K562 (cell line): Measurements from ENCODE around the gene ELOF1. TPM values are rescaled to one million over a fixed set of nuclear protein-coding genes. Genes with fewer than 3 reads are reported as not detected.
A peak's percentile ranks its signal among the peaks of the same experiment; 100 is the strongest.

Experiments used
- GATAD2A ChIP-seq: fragments of 450-650 bp; IDR thresholded peaks from 2 replicates; pipeline ENCODE4 v1.6.1; 2017
- HCFC1 ChIP-seq: IDR thresholded peaks from 2 replicates; pipeline ENCODE4 v1.6.1; 2012; ENCODE audit warnings: low read depth, low read length, improper control_type of control experiment
- KAT2B ChIP-seq: IDR thresholded peaks from one replicate; pipeline ENCODE4 v1.6.1; 2012; ENCODE audit warnings: low read depth, mild to moderate bottlenecking, control low read depth, inconsistent platforms, low read length, moderate library complexity
- NFRKB ChIP-seq: fragments of 450-650 bp; IDR thresholded peaks from 2 replicates; pipeline ENCODE4 v1.6.1; 2016; ENCODE audit warnings: low read depth
- PHF8 ChIP-seq: fragments of 200-600 bp; sonication (generic); IDR thresholded peaks from 2 replicates; pipeline ENCODE4 v1.6.1; 2012; ENCODE audit warnings: mixed run types, mild to moderate bottlenecking, inconsistent platforms, low read length, moderate library complexity, borderline replicate concordance
- POLR2G ChIP-seq: fragments of 200-400 bp; formaldehyde crosslinking; IDR thresholded peaks from 2 replicates; pipeline ENCODE4 v1.6.1; 2017; ENCODE audit warnings: low read depth, mild to moderate bottlenecking, antibody characterized with exemption, low read length, moderate library complexity
- SRF ChIP-seq, 2 experiments: fragments of 250-450, 450-650 bp in 1 of 2; sonication (Bioruptor Pico) in 1 of 2; sonication (generic) in 1 of 2; formaldehyde crosslinking; IDR thresholded peaks; 2 replicates each; pipeline versions ENCODE4 v1.5.0 to v1.5.1; 2020 to 2022; ENCODE audit warnings: mild to moderate bottlenecking in 1 of 2, missing genetic modification reagents in 1 of 2
- TEAD1 ChIP-seq, 2 experiments: fragments of 450-650 bp in 1 of 2; sonication (generic) in 1 of 2; formaldehyde crosslinking; IDR thresholded peaks; 2 replicates each; pipeline versions ENCODE4 v1.4.0 to v1.8.0; 2020 to 2022; ENCODE audit warnings: mild to moderate bottlenecking in 2 of 2, missing genetic modification reagents in 1 of 2
- TRIM24 ChIP-seq, 2 experiments: fragments of 450-650 bp; IDR thresholded peaks; 2 replicates each; pipeline ENCODE4 v1.6.1; 2016
- polyA plus RNA-seq, 8 experiments: library from polyadenylated mRNA; depleted of rRNA in 4 of 8; stranded (reverse) in 5 of 8; unstranded in 3 of 8; fragments of >200 nt; fragmentation: Nextera tagmentation in 2 of 8; fragmentation: Illumina TruSeq in 1 of 8; extraction: Ambion mirVana in 2 of 8; extraction: Trizol in 1 of 8; gene quantifications; 2 replicates each; pipeline versions ENCODE4 v1.2.1 to v1.2.3, GENCODE V29; 2011 to 2014; ENCODE audit warnings: inconsistent platforms in 1 of 8, missing spikeins in 1 of 8
- total RNA-seq, 7 experiments: library from RNA; depleted of rRNA in 6 of 7; stranded (reverse); fragments of >200 nt in 6 of 7; fragmentation: Illumina TruSeq in 2 of 7; extraction: Trizol in 2 of 7; gene quantifications; 2 replicates each; pipeline versions ENCODE4 v1.2.1 to v1.2.3, GENCODE V29; 2011 to 2021; ENCODE audit warnings: low replicate concordance in 1 of 7
- TF ChIP-seq, protein P1 (sequence below): fragments of 200-800 bp; sonication (Bioruptor generic); IDR thresholded peaks from 2 replicates; pipeline ENCODE4 v1.6.1; 2016; ENCODE audit warnings: missing genetic modification characterization, missing compliant biosample characterization
- TF ChIP-seq, protein P2 (sequence below): sonication (generic); formaldehyde crosslinking; IDR thresholded peaks from 2 replicates; pipeline ENCODE4 v1.9.0; 2022; ENCODE audit warnings: mild to moderate bottlenecking, missing genetic modification reagents
- TF ChIP-seq, protein P3 (sequence below), 2 experiments: IDR thresholded peaks; 2 replicates each; pipeline ENCODE4 v1.6.1; 2011; ENCODE audit warnings: borderline replicate concordance in 1 of 2, control low read depth in 1 of 2, low read depth in 1 of 2, low read length in 1 of 2, mild to moderate bottlenecking in 1 of 2, mixed read lengths in 1 of 2, moderate library complexity in 1 of 2; ENCODE audit not compliant: insufficient read depth in 1 of 2, insufficient read length in 1 of 2, poor library complexity in 1 of 2, severe bottlenecking in 1 of 2; ENCODE audit errors: extremely low read depth in 1 of 2
- TF ChIP-seq, protein P4 (sequence below), 3 experiments: fragments of 200-800 bp in 1 of 3; fragments of 250-450 bp in 1 of 3; fragments of 450-650 bp in 1 of 3; sonication (Bioruptor Pico) in 1 of 3; sonication (Bioruptor generic) in 1 of 3; formaldehyde crosslinking in 1 of 3; IDR thresholded peaks; 2 replicates each; pipeline versions ENCODE4 v1.6.1 to v1.8.0; 2016 to 2022; ENCODE audit warnings: mild to moderate bottlenecking in 2 of 3, missing genetic modification characterization in 2 of 3, missing compliant biosample characterization in 1 of 3, moderate library complexity in 1 of 3

The ELOF1 gene
- total and polyA plus RNA-seq, 9 of the 15 experiments (the other 6 are each of a cell fraction or from before 2014, with no cell fraction given): 16.7 to 147 (median 74.2) TPM

DNA sequence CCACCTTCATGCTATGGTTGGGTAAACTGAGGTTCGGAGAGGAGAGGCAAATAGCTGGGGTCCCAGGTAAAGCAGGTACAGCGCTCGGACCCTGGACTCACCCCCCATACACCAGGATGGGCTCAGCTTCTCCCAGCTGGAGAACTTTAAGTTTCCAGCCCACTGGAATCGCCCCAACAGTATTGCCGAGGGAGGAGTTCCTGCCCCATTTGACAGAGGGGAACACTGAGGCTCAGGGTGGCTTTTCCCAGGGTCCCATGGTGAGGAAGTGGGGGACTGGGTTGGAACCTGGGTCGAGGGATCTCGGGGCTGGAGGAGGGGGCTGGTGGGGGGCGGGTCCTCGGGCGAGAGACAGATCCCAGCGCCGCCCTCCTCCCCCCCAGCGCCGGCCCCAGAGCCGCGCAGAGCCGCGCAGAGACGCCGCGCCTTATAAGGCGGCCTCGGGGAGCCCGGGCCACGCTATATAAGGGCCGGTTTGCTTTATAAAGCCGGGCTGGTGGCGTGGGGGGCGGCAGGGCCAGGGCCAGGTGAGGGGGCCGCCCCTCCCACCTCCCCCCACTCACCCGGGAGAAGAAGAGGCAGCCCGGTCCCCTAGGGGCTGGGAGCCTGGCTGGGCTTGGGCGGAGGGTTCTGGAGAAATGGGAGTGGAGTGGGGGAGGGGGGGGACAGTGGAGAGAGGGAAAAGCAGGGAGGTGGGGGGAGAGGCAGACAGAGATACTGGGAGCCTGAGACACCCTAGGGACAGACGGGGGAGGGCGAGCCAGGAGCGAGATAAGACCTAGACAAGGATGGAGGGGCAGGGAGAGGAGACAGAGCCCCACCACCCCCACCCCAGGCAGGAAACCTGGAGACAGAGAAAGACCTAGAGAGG lies 19.3 kb downstream of the ELOF1 start (continued):
- TF ChIP-seq PHF8 (peak; percentile 53; the same call in 1 of the 2 replicates), HCFC1 (no peak), SRF (CRISPR knock-in tag; IDR thresholded peaks at IDR 0.05) (peak; percentile 50 to 96; a peak in 3 of 4 replicates), KAT2B (no peak), POLR2G (peak; percentile 75), NFRKB (no peak), TRIM24 (IDR thresholded peaks at IDR 0.05) (0 out of 4 replicates have a peak, but pooled peaks of 1 of the 2 experiments have one; percentile 15), GATAD2A (0 out of 2 replicates have a peak, but pooled peaks have one; percentile 30), TEAD1 (CRISPR knock-in tag; IDR thresholded peaks at IDR 0.05) (no peak)
- TF ChIP-seq, protein P1, sequence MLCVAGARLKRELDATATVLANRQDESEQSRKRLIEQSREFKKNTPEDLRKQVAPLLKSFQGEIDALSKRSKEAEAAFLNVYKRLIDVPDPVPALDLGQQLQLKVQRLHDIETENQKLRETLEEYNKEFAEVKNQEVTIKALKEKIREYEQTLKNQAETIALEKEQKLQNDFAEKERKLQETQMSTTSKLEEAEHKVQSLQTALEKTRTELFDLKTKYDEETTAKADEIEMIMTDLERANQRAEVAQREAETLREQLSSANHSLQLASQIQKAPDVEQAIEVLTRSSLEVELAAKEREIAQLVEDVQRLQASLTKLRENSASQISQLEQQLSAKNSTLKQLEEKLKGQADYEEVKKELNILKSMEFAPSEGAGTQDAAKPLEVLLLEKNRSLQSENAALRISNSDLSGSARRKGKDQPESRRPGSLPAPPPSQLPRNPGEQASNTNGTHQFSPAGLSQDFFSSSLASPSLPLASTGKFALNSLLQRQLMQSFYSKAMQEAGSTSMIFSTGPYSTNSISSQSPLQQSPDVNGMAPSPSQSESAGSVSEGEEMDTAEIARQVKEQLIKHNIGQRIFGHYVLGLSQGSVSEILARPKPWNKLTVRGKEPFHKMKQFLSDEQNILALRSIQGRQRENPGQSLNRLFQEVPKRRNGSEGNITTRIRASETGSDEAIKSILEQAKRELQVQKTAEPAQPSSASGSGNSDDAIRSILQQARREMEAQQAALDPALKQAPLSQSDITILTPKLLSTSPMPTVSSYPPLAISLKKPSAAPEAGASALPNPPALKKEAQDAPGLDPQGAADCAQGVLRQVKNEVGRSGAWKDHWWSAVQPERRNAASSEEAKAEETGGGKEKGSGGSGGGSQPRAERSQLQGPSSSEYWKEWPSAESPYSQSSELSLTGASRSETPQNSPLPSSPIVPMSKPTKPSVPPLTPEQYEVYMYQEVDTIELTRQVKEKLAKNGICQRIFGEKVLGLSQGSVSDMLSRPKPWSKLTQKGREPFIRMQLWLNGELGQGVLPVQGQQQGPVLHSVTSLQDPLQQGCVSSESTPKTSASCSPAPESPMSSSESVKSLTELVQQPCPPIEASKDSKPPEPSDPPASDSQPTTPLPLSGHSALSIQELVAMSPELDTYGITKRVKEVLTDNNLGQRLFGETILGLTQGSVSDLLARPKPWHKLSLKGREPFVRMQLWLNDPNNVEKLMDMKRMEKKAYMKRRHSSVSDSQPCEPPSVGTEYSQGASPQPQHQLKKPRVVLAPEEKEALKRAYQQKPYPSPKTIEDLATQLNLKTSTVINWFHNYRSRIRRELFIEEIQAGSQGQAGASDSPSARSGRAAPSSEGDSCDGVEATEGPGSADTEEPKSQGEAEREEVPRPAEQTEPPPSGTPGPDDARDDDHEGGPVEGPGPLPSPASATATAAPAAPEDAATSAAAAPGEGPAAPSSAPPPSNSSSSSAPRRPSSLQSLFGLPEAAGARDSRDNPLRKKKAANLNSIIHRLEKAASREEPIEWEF (CRISPR knock-in tag): no peak
- TF ChIP-seq, protein P2, sequence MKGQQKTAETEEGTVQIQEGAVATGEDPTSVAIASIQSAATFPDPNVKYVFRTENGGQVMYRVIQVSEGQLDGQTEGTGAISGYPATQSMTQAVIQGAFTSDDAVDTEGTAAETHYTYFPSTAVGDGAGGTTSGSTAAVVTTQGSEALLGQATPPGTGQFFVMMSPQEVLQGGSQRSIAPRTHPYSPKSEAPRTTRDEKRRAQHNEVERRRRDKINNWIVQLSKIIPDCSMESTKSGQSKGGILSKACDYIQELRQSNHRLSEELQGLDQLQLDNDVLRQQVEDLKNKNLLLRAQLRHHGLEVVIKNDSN (CRISPR knock-in tag): no peak
- TF ChIP-seq, protein P3, sequence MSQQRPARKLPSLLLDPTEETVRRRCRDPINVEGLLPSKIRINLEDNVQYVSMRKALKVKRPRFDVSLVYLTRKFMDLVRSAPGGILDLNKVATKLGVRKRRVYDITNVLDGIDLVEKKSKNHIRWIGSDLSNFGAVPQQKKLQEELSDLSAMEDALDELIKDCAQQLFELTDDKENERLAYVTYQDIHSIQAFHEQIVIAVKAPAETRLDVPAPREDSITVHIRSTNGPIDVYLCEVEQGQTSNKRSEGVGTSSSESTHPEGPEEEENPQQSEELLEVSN (IDR thresholded peaks at IDR 0.05; ENCODE audit: borderline replicate concordance in 1 of 2, extremely low read depth in 1 of 2, insufficient read depth in 1 of 2, insufficient read length in 1 of 2, low read depth in 1 of 2, low read length in 1 of 2, poor library complexity in 1 of 2, severe bottlenecking in 1 of 2): no peak
- TF ChIP-seq, protein P4, sequence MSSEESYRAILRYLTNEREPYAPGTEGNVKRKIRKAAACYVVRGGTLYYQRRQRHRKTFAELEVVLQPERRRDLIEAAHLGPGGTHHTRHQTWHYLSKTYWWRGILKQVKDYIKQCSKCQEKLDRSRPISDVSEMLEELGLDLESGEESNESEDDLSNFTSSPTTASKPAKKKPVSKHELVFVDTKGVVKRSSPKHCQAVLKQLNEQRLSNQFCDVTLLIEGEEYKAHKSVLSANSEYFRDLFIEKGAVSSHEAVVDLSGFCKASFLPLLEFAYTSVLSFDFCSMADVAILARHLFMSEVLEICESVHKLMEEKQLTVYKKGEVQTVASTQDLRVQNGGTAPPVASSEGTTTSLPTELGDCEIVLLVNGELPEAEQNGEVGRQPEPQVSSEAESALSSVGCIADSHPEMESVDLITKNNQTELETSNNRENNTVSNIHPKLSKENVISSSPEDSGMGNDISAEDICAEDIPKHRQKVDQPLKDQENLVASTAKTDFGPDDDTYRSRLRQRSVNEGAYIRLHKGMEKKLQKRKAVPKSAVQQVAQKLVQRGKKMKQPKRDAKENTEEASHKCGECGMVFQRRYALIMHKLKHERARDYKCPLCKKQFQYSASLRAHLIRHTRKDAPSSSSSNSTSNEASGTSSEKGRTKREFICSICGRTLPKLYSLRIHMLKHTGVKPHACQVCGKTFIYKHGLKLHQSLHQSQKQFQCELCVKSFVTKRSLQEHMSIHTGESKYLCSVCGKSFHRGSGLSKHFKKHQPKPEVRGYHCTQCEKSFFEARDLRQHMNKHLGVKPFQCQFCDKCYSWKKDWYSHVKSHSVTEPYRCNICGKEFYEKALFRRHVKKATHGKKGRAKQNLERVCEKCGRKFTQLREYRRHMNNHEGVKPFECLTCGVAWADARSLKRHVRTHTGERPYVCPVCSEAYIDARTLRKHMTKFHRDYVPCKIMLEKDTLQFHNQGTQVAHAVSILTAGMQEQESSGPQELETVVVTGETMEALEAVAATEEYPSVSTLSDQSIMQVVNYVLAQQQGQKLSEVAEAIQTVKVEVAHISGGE (CRISPR knock-in tag; IDR thresholded peaks at IDR 0.05): peak in 1 of 3 experiments; percentile 28; a peak in 1 of 6 replicates
